ENCODE results near the gene NTN4. TPM values are rescaled to one million over a fixed set of nuclear protein-coding genes. Genes with fewer than 3 reads are reported as not detected.

The NTN4 gene
- total RNA-seq, 1 experiment from 2014 or later = 0.17 TPM

DNA sequence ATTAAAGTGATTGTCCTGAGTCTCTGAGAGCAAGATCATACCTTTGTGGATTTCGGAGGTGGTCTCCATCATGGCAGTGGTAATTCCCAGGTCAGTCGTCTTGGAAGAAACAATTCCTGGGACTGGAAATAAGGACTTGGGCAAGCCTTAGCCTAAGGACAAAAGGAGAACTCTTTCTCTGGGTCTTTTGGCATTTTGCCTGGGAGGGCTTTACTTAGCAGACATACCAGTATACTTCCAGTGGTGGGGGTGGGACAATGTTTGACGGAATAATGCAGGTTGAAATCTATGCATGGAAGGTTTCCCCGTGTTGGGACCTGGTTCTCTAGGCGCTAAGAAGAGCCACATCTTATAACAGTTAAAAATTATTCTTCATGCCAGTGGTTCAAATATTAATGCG lies 168.8 kb downstream of the NTN4 start:
- Mint-ChIP-seq H3K4me1 (peaks cover 16 to 21% of the 10 kb centered on the region in 2 experiments), H3K27ac (peak overlapping the region in 2 of 3 experiments; percentile 61 to 78; a peak in 3 of 7 replicates), H3K4me3 (no peak overlapping the region), H3K27me3 (ENCODE audit: low read depth) (no peaks in the 10 kb centered on the region), H3K9me3 (no peaks in the 10 kb centered on the region), H3K36me3 (ENCODE audit: insufficient read depth in 1 of 3, low read depth in 3 of 3) (no peaks in the 10 kb centered on the region)
- TF ChIP-seq, protein P1, sequence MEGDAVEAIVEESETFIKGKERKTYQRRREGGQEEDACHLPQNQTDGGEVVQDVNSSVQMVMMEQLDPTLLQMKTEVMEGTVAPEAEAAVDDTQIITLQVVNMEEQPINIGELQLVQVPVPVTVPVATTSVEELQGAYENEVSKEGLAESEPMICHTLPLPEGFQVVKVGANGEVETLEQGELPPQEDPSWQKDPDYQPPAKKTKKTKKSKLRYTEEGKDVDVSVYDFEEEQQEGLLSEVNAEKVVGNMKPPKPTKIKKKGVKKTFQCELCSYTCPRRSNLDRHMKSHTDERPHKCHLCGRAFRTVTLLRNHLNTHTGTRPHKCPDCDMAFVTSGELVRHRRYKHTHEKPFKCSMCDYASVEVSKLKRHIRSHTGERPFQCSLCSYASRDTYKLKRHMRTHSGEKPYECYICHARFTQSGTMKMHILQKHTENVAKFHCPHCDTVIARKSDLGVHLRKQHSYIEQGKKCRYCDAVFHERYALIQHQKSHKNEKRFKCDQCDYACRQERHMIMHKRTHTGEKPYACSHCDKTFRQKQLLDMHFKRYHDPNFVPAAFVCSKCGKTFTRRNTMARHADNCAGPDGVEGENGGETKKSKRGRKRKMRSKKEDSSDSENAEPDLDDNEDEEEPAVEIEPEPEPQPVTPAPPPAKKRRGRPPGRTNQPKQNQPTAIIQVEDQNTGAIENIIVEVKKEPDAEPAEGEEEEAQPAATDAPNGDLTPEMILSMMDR (conservative IDR thresholded peaks at IDR 0.05) = no peak
- H3K56ac ChIP-seq (ENCODE audit: insufficient read length, low read depth, low read length) = no peak overlapping the region
- no peak overlapping the region for H4K91ac ChIP-seq (ENCODE audit: insufficient read length, low read depth, low read length)
- no peaks in the 10 kb centered on the region for H3K79me1 ChIP-seq (ENCODE audit: insufficient read depth, low read depth, low read length, poor library complexity, severe bottlenecking)
- H2BK12ac ChIP-seq (ENCODE audit: insufficient read length, low read depth, low read length) = no peak overlapping the region
- no peak overlapping the region for H2AFZ ChIP-seq (ENCODE audit: low read length)
- WGBS (ENCODE audit: extremely low coverage, insufficient read length, low lambda C conversion rate) = no CpG with 5 or more reads among the region's 6 CpGs
- H2BK15ac ChIP-seq (ENCODE audit: low read depth, low read length) = no peak overlapping the region
- H3K23ac ChIP-seq (ENCODE audit: insufficient read length, low read depth, low read length) = no peak overlapping the region
- no peaks in the 10 kb centered on the region for H3K23me2 ChIP-seq (ENCODE audit: insufficient read length, low read depth, low read length, poor library complexity, severe bottlenecking)
- H2BK120ac ChIP-seq (ENCODE audit: low read depth, low read length, poor library complexity, severe bottlenecking) = no peak overlapping the region
- no peaks in the 10 kb centered on the region; the same call in 1 of the 2 replicates for H3K4me1 ChIP-seq (ENCODE audit: insufficient read depth, low read length)
- H3K9ac ChIP-seq (ENCODE audit: extremely low read depth, insufficient read length, low read length) = no peak overlapping the region
- no peaks in the 10 kb centered on the region for H3K27me3 ChIP-seq (ENCODE audit: insufficient read depth, low read length)
- no peak overlapping the region for H4K5ac ChIP-seq (ENCODE audit: insufficient read length, low read depth, low read length)
- no peak overlapping the region for H2BK20ac ChIP-seq (ENCODE audit: low read depth, low read length, poor library complexity, severe bottlenecking)
- H3K9me3 ChIP-seq (ENCODE audit: control insufficient read depth, low read depth, low read length) = no peaks in the 10 kb centered on the region
- no peak overlapping the region for H3K4ac ChIP-seq (ENCODE audit: low read depth, low read length)
- no peak overlapping the region for H3K4me2 ChIP-seq (ENCODE audit: insufficient read depth, insufficient read length, low read length)
- no peak overlapping the region for H4K8ac ChIP-seq (replicated peaks; ENCODE audit: insufficient read length, low read depth, low read length)
- no peak overlapping the region for H2AK5ac ChIP-seq (ENCODE audit: insufficient read length, low read length)
- H2BK5ac ChIP-seq (ENCODE audit: insufficient read length, low read length) = no peak overlapping the region
- DNase-seq = no peak
- H3K79me2 ChIP-seq (ENCODE audit: insufficient read depth, low read length) = no peaks in the 10 kb centered on the region
- H4K20me1 ChIP-seq (ENCODE audit: control insufficient read depth, insufficient read depth, insufficient read length) = no peaks in the 10 kb centered on the region
- H3K14ac ChIP-seq (ENCODE audit: insufficient read depth, low read length) = no peak overlapping the region
- H3K27ac ChIP-seq (ENCODE audit: insufficient read length, low read depth, low read length) = no peak overlapping the region
- no peak overlapping the region for H3K18ac ChIP-seq (ENCODE audit: insufficient read length, low read depth, low read length)
- no peak overlapping the region for H3T11ph ChIP-seq (ENCODE audit: low read length)
